GM10266 (cell line): Measurements from ENCODE around the gene ARID5A.
A peak's percentile ranks its signal among the peaks of the same experiment; 100 is the strongest.

ENCODE experiments used
- DNase-seq: peaks from one replicate; pipeline ENCODE4 v3.0.0; 2012; ENCODE audit errors: extremely low spot score
- CTCF ChIP-seq: IDR thresholded peaks from 2 replicates; pipeline ENCODE4 v1.5.1; 2012; ENCODE audit warnings: mild to moderate bottlenecking, low read depth; ENCODE audit not compliant: control insufficient read depth, insufficient read depth; ENCODE audit errors: missing control alignments

ARID5A gene

DNA sequence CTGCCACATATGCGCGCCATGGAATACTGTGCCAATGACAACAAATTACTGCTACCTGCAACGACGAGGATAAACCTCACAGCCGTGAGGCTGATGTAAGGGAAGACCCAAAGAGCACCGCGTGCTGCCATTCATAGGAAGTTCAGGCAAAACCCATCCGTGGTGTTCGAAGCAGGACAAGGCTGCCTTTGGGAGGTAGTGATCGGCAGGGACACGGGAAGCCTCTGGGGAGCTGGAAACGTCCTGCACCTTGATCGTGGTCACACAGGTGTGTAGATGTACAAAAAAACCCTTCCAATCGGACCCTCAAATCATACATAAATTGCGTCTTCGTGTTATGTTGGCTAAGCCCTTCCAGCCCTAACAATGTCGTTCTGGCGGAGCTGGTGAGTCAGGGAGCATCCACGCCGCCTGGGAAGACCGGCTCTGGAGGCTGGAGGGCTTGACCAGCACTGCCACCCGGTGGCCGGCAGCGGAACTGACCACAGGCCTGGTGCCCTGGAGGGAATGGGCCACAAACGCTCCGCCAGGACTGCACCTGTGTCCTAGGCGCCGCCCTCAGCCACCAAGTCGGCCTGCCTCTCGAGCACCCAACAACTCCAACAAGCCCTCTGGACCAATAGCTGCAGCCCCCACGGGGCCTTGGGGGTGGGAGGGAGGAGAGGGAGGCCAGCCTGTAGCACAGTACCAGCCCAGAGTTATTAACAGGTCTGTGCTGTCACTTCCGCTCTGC, 27.3 kb upstream of the ARID5A start:
- peak; percentile 98 for TF ChIP-seq CTCF

DNA sequence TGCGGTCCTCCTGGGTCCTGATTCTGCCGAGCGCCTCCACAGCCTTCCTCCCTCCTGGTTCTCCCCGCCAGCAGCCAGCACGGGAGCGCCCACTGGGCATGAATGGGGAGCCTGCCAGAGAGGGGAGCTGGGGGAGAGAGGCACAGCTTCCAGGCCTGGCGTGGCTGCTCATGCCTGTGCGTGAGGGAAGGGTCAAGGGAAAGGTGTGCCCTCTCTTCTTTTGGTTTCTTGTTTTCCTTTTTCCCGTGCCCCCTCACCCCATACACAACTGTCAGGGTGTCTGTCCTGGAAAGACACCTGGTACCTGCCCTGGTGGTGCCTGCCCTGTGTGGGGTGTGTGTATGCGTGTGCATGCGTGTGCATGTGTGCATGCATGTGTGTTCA, 26.7 kb upstream of the ARID5A start:
- TF ChIP-seq CTCF, result no peak
- no peak for DNase-seq

More for the DNA sequence above, 27.3 kb upstream of the ARID5A start:
- peak; percentile 83 for DNase-seq

DNA sequence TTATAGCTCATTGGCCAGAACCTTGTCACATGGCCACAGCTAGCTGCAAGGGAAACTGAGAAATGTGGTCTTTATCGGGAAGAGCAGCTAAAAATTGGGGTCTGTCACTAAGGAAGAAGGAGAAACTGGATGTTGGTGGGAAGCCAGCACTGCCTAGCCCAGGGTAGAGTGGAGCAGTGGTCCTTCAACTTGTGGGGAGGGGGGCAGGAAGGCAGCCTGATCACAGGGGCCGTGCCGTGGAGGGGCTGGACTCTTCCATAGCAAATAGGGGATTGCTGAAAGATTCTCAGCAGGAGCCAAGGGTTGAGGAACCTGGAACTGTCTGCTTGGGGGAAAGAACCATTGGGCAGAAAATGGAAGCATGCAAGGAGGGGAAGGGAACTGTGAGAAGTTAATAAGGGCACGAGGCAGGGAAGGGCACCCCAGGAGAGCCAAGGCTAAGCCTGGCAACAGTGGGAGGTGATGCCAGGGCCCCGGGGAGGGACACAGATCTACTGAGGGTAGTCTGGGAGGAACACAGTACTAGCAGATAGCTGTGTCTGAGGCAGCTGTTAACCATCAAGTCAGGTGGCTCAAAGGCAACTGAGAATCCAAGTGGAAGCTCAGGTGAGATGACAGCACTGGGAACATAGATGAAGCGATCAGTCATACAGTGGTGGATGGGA, 25.5 kb upstream of the ARID5A start:
- DNase-seq, result no peak
- no peak for TF ChIP-seq CTCF

DNA sequence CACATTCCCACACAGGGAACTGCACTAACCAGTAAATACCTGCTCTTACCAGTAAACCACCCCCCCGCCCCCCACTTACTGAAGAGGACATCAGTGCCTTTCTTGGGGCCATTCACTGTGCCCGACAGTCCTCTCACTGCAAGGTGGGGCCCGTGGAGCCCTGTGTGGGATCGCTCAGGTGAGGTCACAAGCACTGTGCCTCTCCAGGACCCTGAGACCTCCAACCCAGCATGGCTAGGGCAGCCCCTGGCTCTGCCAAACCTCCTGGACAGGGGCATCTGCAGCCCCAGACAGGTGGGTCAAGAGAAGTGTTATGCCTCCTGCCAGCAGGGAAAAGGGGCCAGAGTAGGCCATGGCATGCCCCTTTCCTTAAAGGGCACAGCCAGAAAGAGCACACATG, 24.7 kb upstream of the ARID5A start:
- DNase-seq, result no peak
- no peak for TF ChIP-seq CTCF

GRCh38 chr2:96512341-96512740, 24.2 kb upstream of the ARID5A start:
- no peak for DNase-seq
- TF ChIP-seq CTCF, result no peak

- DNase-seq, result no peak
- no peak for TF ChIP-seq CTCF
Measured at GRCh38 chr2:96514521-96514920, 22.0 kb upstream of the ARID5A start.

DNA sequence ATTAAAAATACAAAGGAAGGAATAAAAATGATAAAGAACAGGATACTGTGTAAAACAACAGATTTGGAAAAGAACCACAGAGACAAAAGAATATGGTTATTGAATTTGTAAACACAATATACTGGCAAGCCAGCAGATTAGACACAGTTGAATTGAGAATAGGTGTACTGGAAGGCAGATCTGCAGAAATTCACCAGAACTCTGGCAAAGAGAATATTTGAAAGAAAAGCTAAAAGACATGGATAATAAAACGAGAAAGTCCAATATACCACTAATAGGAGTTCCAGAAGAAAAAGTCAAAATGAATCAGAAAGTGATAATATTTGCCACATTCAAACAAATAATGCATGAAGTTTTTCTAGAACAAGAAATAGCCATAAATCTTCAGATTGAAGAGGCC, 19.5 kb upstream of the ARID5A start:
- DNase-seq, result no peak
- no peak for TF ChIP-seq CTCF
